Osteoblast (primary cell): ENCODE results near the gene FBXL5. TPM values are rescaled to one million over a fixed set of nuclear protein-coding genes. Genes with fewer than 3 reads are reported as not detected.

Experiments used
- DNase-seq: peaks from one replicate; pipeline ENCODE4 v3.0.0; 2011; ENCODE audit warnings: low spot score, mixed read lengths; ENCODE audit not compliant: insufficient read length; ENCODE audit errors: missing footprints
- H2AFZ ChIP-seq: 2 replicates; pipeline ENCODE4 v1.6.0; 2011; ENCODE audit warnings: mild to moderate bottlenecking, low read length
- H3K27ac ChIP-seq: 2 replicates; pipeline ENCODE4 v1.5.1; 2011; ENCODE audit warnings: mild to moderate bottlenecking, low read depth, low read length, moderate library complexity
- H3K27me3 ChIP-seq: 2 replicates; pipeline ENCODE4 v1.6.0; 2012; ENCODE audit warnings: mild to moderate bottlenecking, control low read depth, inconsistent platforms, low read length, moderate library complexity; ENCODE audit not compliant: insufficient read depth
- H3K36me3 ChIP-seq: 2 replicates; pipeline ENCODE4 v1.5.1; 2011; ENCODE audit warnings: mild to moderate bottlenecking, low read length, control low read depth, moderate library complexity; ENCODE audit not compliant: insufficient read depth
- H3K4me1 ChIP-seq: 2 replicates; pipeline ENCODE4 v1.5.1; 2011; ENCODE audit warnings: mild to moderate bottlenecking, low read length, control low read depth, moderate library complexity; ENCODE audit not compliant: insufficient read depth
- H3K4me2 ChIP-seq: 2 replicates; pipeline ENCODE4 v1.6.0; 2011; ENCODE audit warnings: mild to moderate bottlenecking, low read length; ENCODE audit not compliant: insufficient read depth
- H3K4me3 ChIP-seq: fragments of 200-600 bp; sonication (generic); 3 replicates; pipeline ENCODE4 v1.5.1; 2012; ENCODE audit warnings: mild to moderate bottlenecking, low read length, inconsistent platforms; ENCODE audit not compliant: insufficient read depth
- H3K79me2 ChIP-seq: 2 replicates; pipeline ENCODE4 v1.6.0; 2012; ENCODE audit warnings: mild to moderate bottlenecking, low read length, control low read depth, inconsistent platforms; ENCODE audit not compliant: insufficient read depth
- H3K9me3 ChIP-seq: 2 replicates; pipeline ENCODE4 v1.5.1; 2011; ENCODE audit warnings: low read depth, low read length, control low read depth
- H4K20me1 ChIP-seq: 2 replicates; pipeline ENCODE4 v1.6.0; 2012; ENCODE audit warnings: mild to moderate bottlenecking, low read length, control low read depth; ENCODE audit not compliant: insufficient read depth
- total RNA-seq: library from RNA; depleted of rRNA; stranded (reverse); fragments of >200 nt; gene quantifications from 2 replicates; pipeline ENCODE4 v1.2.3, GENCODE V29; 2012
- TF ChIP-seq, protein P1 (sequence below): IDR thresholded peaks from 2 replicates; pipeline ENCODE4 v1.5.1; 2011; ENCODE audit warnings: mild to moderate bottlenecking, low read depth, low read length, moderate library complexity; ENCODE audit errors: extremely low read depth

The FBXL5 gene
- total RNA-seq, 1 donor, result 108 TPM

DNA sequence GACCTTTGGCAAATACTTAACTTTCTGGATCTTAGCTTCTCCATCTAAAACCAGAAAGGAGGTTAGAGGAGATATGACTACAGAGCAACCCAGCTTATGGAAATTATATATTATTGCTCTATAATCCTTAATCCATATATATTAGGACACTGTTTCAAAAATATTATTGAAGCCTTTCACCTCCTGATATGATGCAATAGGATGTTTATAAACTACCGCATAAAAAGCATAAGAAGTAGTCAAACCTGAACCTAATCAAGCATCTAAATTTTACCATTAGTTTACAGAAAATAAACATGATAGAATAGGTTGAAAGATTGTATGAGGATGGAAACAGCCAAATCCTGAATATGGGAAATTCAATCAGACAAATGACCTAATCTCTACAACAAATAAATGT is 20.9 kb upstream of the FBXL5 start:
- Histone ChIP-seq H3K9me3 (no peaks in the 10 kb centered on the region), H3K27me3 (no peaks in the 10 kb centered on the region), H4K20me1 (no peaks in the 10 kb centered on the region), H2AFZ (no peak overlapping the region), H3K27ac (no peak overlapping the region), H3K36me3 (no peaks in the 10 kb centered on the region), H3K79me2 (peaks cover 93% of the 10 kb centered on the region), H3K4me2 (no peak overlapping the region), H3K4me1 (peaks cover 21% of the 10 kb centered on the region), H3K4me3 (no peak overlapping the region)
- no peak for DNase-seq
- TF ChIP-seq, protein P1, sequence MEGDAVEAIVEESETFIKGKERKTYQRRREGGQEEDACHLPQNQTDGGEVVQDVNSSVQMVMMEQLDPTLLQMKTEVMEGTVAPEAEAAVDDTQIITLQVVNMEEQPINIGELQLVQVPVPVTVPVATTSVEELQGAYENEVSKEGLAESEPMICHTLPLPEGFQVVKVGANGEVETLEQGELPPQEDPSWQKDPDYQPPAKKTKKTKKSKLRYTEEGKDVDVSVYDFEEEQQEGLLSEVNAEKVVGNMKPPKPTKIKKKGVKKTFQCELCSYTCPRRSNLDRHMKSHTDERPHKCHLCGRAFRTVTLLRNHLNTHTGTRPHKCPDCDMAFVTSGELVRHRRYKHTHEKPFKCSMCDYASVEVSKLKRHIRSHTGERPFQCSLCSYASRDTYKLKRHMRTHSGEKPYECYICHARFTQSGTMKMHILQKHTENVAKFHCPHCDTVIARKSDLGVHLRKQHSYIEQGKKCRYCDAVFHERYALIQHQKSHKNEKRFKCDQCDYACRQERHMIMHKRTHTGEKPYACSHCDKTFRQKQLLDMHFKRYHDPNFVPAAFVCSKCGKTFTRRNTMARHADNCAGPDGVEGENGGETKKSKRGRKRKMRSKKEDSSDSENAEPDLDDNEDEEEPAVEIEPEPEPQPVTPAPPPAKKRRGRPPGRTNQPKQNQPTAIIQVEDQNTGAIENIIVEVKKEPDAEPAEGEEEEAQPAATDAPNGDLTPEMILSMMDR, result no peak

DNA sequence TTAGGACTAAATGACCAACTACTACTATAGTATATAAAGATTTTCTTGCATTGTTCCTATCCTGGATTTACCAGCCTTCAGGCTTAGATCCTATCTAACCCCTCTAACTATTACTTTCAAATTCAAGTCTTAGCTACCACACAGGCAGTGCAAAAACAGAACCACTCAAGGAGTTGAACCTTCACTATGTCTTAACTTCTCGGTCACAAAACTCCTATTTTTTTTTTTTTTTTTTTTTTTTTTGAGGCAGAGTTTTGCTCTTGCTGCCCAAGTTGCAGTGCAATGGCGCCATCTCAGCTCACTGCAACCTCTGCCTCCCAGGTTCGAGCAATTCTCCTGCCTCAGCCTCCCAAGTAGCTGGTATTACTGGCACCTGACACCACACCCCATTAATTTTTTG is 20.2 kb upstream of the FBXL5 start:
- Histone ChIP-seq H3K27me3 (no peaks in the 10 kb centered on the region), H3K9me3 (no peaks in the 10 kb centered on the region), H4K20me1 (no peaks in the 10 kb centered on the region), H3K27ac (no peak overlapping the region), H3K4me1 (peaks cover 21% of the 10 kb centered on the region), H2AFZ (no peak overlapping the region), H3K4me3 (no peak overlapping the region), H3K36me3 (no peaks in the 10 kb centered on the region), H3K79me2 (peaks cover 91% of the 10 kb centered on the region), H3K4me2 (no peak overlapping the region)
- TF ChIP-seq, protein P1, result no peak
- no peak for DNase-seq

DNA sequence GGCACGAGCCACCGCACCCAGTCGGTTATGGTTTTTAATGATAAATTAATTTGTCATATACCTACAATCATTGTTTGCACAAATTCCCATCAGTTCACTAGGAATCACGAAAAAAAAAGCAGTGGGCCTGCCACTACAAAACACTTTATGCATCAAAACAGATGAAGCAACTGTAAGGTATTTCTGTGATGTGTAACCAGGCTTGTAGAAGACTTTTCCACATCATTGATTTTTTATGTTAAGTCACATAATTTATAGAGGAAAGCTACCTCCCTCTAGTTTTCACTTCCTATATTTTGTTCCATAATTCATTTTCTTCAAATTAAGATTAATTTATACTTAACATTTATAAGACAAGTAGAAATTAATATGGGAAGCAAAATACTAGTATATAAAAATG is 19.8 kb upstream of the FBXL5 start:
- no peak overlapping the region for H2AFZ ChIP-seq
- peaks cover 91% of the 10 kb centered on the region for H3K79me2 ChIP-seq
- H3K27me3 ChIP-seq, result no peaks in the 10 kb centered on the region
- H3K4me1 ChIP-seq, result peaks cover 17% of the 10 kb centered on the region
- H3K36me3 ChIP-seq, result no peaks in the 10 kb centered on the region
- H3K9me3 ChIP-seq, result no peaks in the 10 kb centered on the region
- DNase-seq, result no peak
- no peak overlapping the region for H3K4me2 ChIP-seq
- H3K4me3 ChIP-seq, result no peak overlapping the region
- TF ChIP-seq, protein P1, result no peak
- no peaks in the 10 kb centered on the region for H4K20me1 ChIP-seq
- H3K27ac ChIP-seq, result no peak overlapping the region

DNA sequence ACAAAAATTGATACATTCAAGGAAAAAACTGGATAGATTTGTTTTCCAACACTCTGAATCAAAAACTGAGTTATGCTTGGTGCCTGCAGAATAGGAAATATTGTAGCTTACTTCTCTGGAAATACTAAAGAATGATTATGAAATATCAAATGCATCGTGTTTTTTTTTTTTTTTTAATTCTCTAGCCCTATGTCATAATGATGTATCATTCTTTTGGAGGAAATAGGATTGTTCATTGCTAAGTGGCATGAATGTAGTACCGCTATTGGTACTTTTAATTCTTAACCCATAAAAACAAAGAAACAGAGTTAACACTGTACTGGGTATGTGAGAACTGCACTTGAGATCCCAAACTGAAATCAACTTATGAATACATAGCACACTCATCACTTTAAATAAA is 18.9 kb upstream of the FBXL5 start:
- TF ChIP-seq, protein P1, result no peak
- no peaks in the 10 kb centered on the region for H3K9me3 ChIP-seq
- H4K20me1 ChIP-seq, result no peaks in the 10 kb centered on the region
- H3K4me2 ChIP-seq, result no peak overlapping the region
- no peak overlapping the region for H3K27ac ChIP-seq
- no peak overlapping the region for H3K4me3 ChIP-seq
- H3K4me1 ChIP-seq, result peaks cover 11% of the 10 kb centered on the region
- H3K79me2 ChIP-seq, result peaks cover 85% of the 10 kb centered on the region
- no peaks in the 10 kb centered on the region for H3K36me3 ChIP-seq
- H2AFZ ChIP-seq, result no peak overlapping the region
- H3K27me3 ChIP-seq, result no peaks in the 10 kb centered on the region
- DNase-seq, result no peak
